GM10248 (cell line): ENCODE measurements around the gene EGFL8.
A peak's percentile ranks its signal among the peaks of the same experiment; 100 is the strongest.

ENCODE experiments used
- CTCF ChIA-PET: fragments of 300-600 bp; sonication (Branson Sonifier 250); formaldehyde crosslinking; extraction: SDS; loops from one replicate; lab custom pipeline; 2021; ENCODE audit warnings: antibody characterized with exemption; lab: Yijun Ruan, JAX
- POLR2A ChIA-PET: fragments of 350-650 bp; sonication (Branson Sonifier 250); formaldehyde crosslinking; extraction: SDS; loops from one replicate; lab custom pipeline; 2020; ENCODE audit warnings: antibody characterized with exemption; lab: Yijun Ruan, JAX
- DNase-seq: peaks from one replicate; pipeline ENCODE4 v3.0.0; 2012; ENCODE audit errors: extremely low spot score
- CTCF ChIP-seq: IDR thresholded peaks from 2 replicates; pipeline ENCODE4 v1.5.1; 2012; ENCODE audit warnings: mild to moderate bottlenecking, low read depth; ENCODE audit errors: extremely low read depth, missing control alignments, control extremely low read depth

The EGFL8 gene

GRCh38 chr6:32177183-32177787, 12.9 kb downstream of the EGFL8 start:
- no peak for TF ChIP-seq CTCF
- ChIA-PET POLR2A (interaction anchor here (0.6 to 1.7 kb wide), 3 partner anchors 13 to 47 kb away, joined by 3 to 5 read pairs (median 3); partner anchors contain the start of genes FKBPL, GPSM3 and PBX2), CTCF (interaction anchor here (1.1 kb wide), 1 partner anchor 19 kb away, joined by 4 read pairs; no protein-coding TSS in a partner anchor)
- DNase-seq: no peak

- ChIA-PET POLR2A (interaction anchor here (0.6 to 1.7 kb wide), 3 partner anchors 12 to 48 kb away, joined by 3 to 5 read pairs (median 3); partner anchors contain the start of genes FKBPL, GPSM3 and PBX2), CTCF (interaction anchor here (1.1 to 1.7 kb wide), 2 partner anchors 12 to 18 kb away, joined by 3 to 4 read pairs; partner anchors contain the start of gene PBX2)
- TF ChIP-seq CTCF: no peak
- DNase-seq: peak; percentile 94
Observed at GRCh38 chr6:32177788-32178546, 13.6 kb downstream of the EGFL8 start, which contains the start of gene RNF5. Gene RNF5 (plus strand): TSS chr6:32178405. CDS start chr6:32178512, 107 bp downstream.

- ChIA-PET POLR2A (interaction anchor here (1.0 kb wide), 1 partner anchor 11 kb away, joined by 3 read pairs; the partner anchor contains the start of gene PBX2), CTCF (interaction anchor here (1.7 to 1.8 kb wide), 2 partner anchors 12 to 17 kb away, joined by 3 to 9 read pairs; partner anchors contain the start of gene PBX2)
- no peak for TF ChIP-seq CTCF
- no peak for DNase-seq
Observed at GRCh38 chr6:32178547-32179440, 14.4 kb downstream of the EGFL8 start.

- ChIA-PET POLR2A (no interaction called here), CTCF (interaction anchor here (1.7 to 1.8 kb wide), 2 partner anchors 10 to 15 kb away, joined by 3 to 9 read pairs; partner anchors contain the start of gene PBX2)
- no peak for TF ChIP-seq CTCF
- no peak for DNase-seq
Observed at GRCh38 chr6:32179766-32180405, 15.5 kb downstream of the EGFL8 start.

- POLR2A ChIA-PET: interaction anchor here (2.1 kb wide), 1 partner anchor 11 kb away, joined by 9 read pairs; the partner anchor contains the start of gene GPSM3
- no peak for DNase-seq
- no peak for TF ChIP-seq CTCF
- CTCF ChIA-PET: interaction anchor here (1.4 kb wide), 1 partner anchor 14 kb away, joined by 3 read pairs; no protein-coding TSS in a partner anchor
Observed at GRCh38 chr6:32181148-32181702, 16.8 kb downstream of the EGFL8 start.
